ENCODE measurements around the gene SRRD.

SRRD gene

DNA sequence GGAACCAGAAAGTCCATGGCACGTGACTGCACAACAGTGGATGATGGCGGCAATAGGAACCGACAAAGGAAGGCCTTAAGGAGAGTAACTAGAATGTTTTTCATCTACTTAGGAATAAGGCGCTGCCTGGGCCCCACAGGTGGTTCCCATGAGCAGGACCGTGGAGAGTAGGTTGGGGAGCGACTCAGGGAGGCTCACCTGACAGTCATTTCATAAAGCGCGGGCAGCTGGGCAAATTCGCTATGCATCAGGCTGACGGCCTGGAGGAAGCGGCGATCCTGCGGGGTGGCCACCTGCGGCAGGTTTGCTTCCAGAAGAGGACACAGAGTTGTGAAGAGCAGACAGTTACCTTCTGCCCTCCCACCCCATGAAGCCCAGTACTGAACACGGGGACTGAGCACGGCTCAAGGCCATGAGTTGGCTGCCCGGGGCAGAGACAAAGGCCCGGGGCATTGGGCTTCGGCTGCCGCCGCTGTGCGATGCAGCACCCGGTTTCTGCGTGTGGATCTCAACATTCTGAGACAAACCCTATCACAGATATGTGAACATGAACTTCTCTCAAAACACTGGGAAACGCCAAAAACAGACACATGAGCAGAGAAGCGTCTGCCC lies 25.9 kb upstream of the SRRD start:
- TF ChIP-seq, protein P1, sequence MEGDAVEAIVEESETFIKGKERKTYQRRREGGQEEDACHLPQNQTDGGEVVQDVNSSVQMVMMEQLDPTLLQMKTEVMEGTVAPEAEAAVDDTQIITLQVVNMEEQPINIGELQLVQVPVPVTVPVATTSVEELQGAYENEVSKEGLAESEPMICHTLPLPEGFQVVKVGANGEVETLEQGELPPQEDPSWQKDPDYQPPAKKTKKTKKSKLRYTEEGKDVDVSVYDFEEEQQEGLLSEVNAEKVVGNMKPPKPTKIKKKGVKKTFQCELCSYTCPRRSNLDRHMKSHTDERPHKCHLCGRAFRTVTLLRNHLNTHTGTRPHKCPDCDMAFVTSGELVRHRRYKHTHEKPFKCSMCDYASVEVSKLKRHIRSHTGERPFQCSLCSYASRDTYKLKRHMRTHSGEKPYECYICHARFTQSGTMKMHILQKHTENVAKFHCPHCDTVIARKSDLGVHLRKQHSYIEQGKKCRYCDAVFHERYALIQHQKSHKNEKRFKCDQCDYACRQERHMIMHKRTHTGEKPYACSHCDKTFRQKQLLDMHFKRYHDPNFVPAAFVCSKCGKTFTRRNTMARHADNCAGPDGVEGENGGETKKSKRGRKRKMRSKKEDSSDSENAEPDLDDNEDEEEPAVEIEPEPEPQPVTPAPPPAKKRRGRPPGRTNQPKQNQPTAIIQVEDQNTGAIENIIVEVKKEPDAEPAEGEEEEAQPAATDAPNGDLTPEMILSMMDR (conservative IDR thresholded peaks at IDR 0.05; ENCODE audit: low read depth, low read length): no peak
- DNase-seq (ENCODE audit: low read depth): no peak

GRCh38 chr22:26460202-26460601 lies 23.5 kb upstream of the SRRD start:
- H3K4me3 ChIP-seq (ENCODE audit: low read length): no peak overlapping the region
- DNase-seq (ENCODE audit: low read depth): no peak
- TF ChIP-seq, protein P1 (conservative IDR thresholded peaks at IDR 0.05; ENCODE audit: low read depth, low read length): no peak

More for the DNA sequence above, 25.9 kb upstream of the SRRD start:
- H3K4me3 ChIP-seq (ENCODE audit: low read length): no peak overlapping the region

GRCh38 chr22:26461188-26461810 lies 22.4 kb upstream of the SRRD start:
- no peak for DNase-seq (ENCODE audit: low read depth)
- TF ChIP-seq, protein P1 (conservative IDR thresholded peaks at IDR 0.05; ENCODE audit: low read depth, low read length): peak; percentile 95
- no peak overlapping the region for H3K4me3 ChIP-seq (ENCODE audit: low read length)

GRCh38 chr22:26462051-26462450 lies 21.6 kb upstream of the SRRD start:
- DNase-seq (ENCODE audit: low read depth): no peak
- TF ChIP-seq, protein P1 (conservative IDR thresholded peaks at IDR 0.05; ENCODE audit: low read depth, low read length): no peak
- no peak overlapping the region for H3K4me3 ChIP-seq (ENCODE audit: low read length)

DNA sequence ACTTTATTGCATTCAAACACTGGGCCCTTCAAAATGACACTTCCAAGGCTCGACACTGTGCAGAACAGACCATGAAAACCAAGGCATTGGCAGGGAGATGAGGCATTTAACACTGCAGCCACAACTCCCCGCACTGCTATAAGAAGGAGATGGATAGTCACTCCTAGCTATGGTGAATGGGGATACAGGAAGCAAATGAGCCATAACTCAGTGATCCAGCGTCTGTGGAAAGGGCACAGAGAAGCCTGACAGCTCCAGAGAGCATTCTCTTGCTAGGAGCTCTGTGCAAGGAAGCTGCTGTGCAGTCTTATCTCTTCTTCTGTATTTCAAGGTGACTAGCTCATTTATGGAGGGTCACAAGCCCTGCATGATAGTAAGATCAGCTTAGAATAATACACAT lies 21.0 kb upstream of the SRRD start:
- no peak for DNase-seq (ENCODE audit: low read depth)
- TF ChIP-seq, protein P1 (conservative IDR thresholded peaks at IDR 0.05; ENCODE audit: low read depth, low read length): no peak
- no peak overlapping the region for H3K4me3 ChIP-seq (ENCODE audit: low read length)

GRCh38 chr22:26463101-26463661 lies 20.5 kb upstream of the SRRD start:
- no peak overlapping the region for H3K4me3 ChIP-seq (ENCODE audit: low read length)
- TF ChIP-seq, protein P1 (conservative IDR thresholded peaks at IDR 0.05; ENCODE audit: low read depth, low read length): no peak
- DNase-seq (ENCODE audit: low read depth): no peak

- TF ChIP-seq, protein P1 (conservative IDR thresholded peaks at IDR 0.05; ENCODE audit: low read depth, low read length): no peak
- DNase-seq (ENCODE audit: low read depth): no peak
- no peak overlapping the region for H3K4me3 ChIP-seq (ENCODE audit: low read length)
These were observed 20.0 kb upstream of the SRRD start for GRCh38 chr22:26463688-26464087.
